HepG2 (cell line): ENCODE data around the gene SLC39A1. TPM values are rescaled to one million over a fixed set of nuclear protein-coding genes. Genes with fewer than 3 reads are reported as not detected.

Source experiments
- GATAD2A ChIP-seq: IDR thresholded peaks from 2 replicates; pipeline ENCODE4 v1.6.1; 2016
- IRF2 ChIP-seq: IDR thresholded peaks from 2 replicates; pipeline ENCODE4 v1.6.1; 2018; ENCODE audit warnings: missing genetic modification reagents, missing compliant biosample characterization
- KMT2B ChIP-seq: IDR thresholded peaks from 2 replicates; pipeline ENCODE4 v1.6.1; 2016; ENCODE audit warnings: missing genetic modification reagents, missing compliant biosample characterization
- MAFK ChIP-seq, 2 experiments: IDR thresholded peaks in 1 of 2; conservative IDR thresholded peaks in 1 of 2; 2 replicates each; pipeline ENCODE4 v1.6.1; 2011; ENCODE audit warnings: improper control_type of control experiment in 2 of 2, low read length in 2 of 2
- MTA1 ChIP-seq: sonication (generic); formaldehyde crosslinking; IDR thresholded peaks from 2 replicates; pipeline ENCODE4 v1.4.0; 2020; ENCODE audit warnings: missing genetic modification reagents, mild to moderate bottlenecking, borderline replicate concordance
- NR2C2 ChIP-seq: sonication (generic); formaldehyde crosslinking; IDR thresholded peaks from 2 replicates; pipeline ENCODE4 v1.4.0; 2020; ENCODE audit warnings: missing genetic modification reagents, mild to moderate bottlenecking, moderate library complexity, borderline replicate concordance
- PHB2 ChIP-seq: fragments of 450-650 bp; IDR thresholded peaks from 2 replicates; pipeline ENCODE4 v1.6.1; 2018; ENCODE audit not compliant: partially characterized antibody
- POLR2A ChIP-seq, 2 experiments: IDR thresholded peaks; 2 replicates each; pipeline ENCODE4 v1.6.1; 2011; ENCODE audit warnings: low read depth in 2 of 2, low read length in 2 of 2, mild to moderate bottlenecking in 1 of 2, moderate library complexity in 1 of 2; ENCODE audit not compliant: insufficient read depth in 1 of 2
- PRDM15 ChIP-seq: sonication (generic); formaldehyde crosslinking; IDR thresholded peaks from 2 replicates; pipeline ENCODE4 v1.4.0; 2020; ENCODE audit warnings: missing genetic modification reagents
- U2AF1 ChIP-seq: fragments of 200-400 bp; formaldehyde crosslinking; optimal IDR thresholded peaks from 2 replicates; pipeline ENCODE3; 2017; ENCODE audit warnings: mild to moderate bottlenecking, low read depth, low read length
- ZNF33A ChIP-seq: sonication (generic); formaldehyde crosslinking; IDR thresholded peaks from 2 replicates; pipeline ENCODE4 v1.5.1; 2020; ENCODE audit warnings: missing genetic modification reagents, mild to moderate bottlenecking, moderate library complexity, borderline replicate concordance
- ZNF362 ChIP-seq: sonication (generic); formaldehyde crosslinking; IDR thresholded peaks from 2 replicates; pipeline ENCODE4 v1.4.0; 2020; ENCODE audit warnings: missing genetic modification reagents, mild to moderate bottlenecking, borderline replicate concordance
- ZNF496 ChIP-seq: sonication (generic); formaldehyde crosslinking; IDR thresholded peaks from 2 replicates; pipeline ENCODE4 v1.8.1; 2023; ENCODE audit warnings: mild to moderate bottlenecking, moderate library complexity, missing genetic modification reagents; ENCODE audit not compliant: insufficient replicate concordance
- ZNF644 ChIP-seq: IDR thresholded peaks from 2 replicates; pipeline ENCODE4 v1.6.1; 2016; ENCODE audit warnings: low read depth
- polyA plus RNA-seq, 8 experiments: library from polyadenylated mRNA; depleted of rRNA in 3 of 8; stranded (reverse) in 7 of 8; unstranded in 1 of 8; fragments of >200 nt; fragmentation: Illumina TruSeq in 4 of 8; extraction: Trizol in 4 of 8; gene quantifications; 2 replicates each; pipeline versions ENCODE4 v1.2.1 to v1.2.3, GENCODE V29; 2011 to 2016; ENCODE audit warnings: low read depth in 4 of 8, missing spikeins in 1 of 8, mixed read lengths in 1 of 8; ENCODE audit not compliant: insufficient read depth in 1 of 8
- total RNA-seq, 5 experiments: library from RNA; depleted of rRNA; stranded (reverse); fragments of >200 nt; fragmentation: Illumina TruSeq; extraction: Trizol; gene quantifications; 2 replicates each; pipeline ENCODE4 v1.2.3, GENCODE V29; 2016; ENCODE audit warnings: low read depth in 1 of 5
- TF ChIP-seq, protein P1 (sequence below): sonication (generic); formaldehyde crosslinking; IDR thresholded peaks from 2 replicates; pipeline ENCODE4 v1.4.0; 2020; ENCODE audit warnings: low read depth, missing genetic modification reagents
- TF ChIP-seq, protein P2 (sequence below): sonication (generic); formaldehyde crosslinking; conservative IDR thresholded peaks from 2 replicates; pipeline ENCODE4 v1.8.1; 2023; ENCODE audit warnings: missing genetic modification reagents
- TF ChIP-seq, protein P3 (sequence below): sonication (generic); formaldehyde crosslinking; IDR thresholded peaks from 2 replicates; pipeline ENCODE4 v1.8.1; 2023; ENCODE audit warnings: mild to moderate bottlenecking, moderate library complexity, missing genetic modification reagents

SLC39A1 gene
- total and polyA plus RNA-seq, 2 of the 13 experiments (the other 11 are each of a cell fraction or from before 2014, with no cell fraction given): 71.2 to 78.4 TPM

- 0 out of 2 replicates have a peak, but pooled peaks have one; percentile 52 for TF ChIP-seq KMT2B (CRISPR knock-in tag)
- no peak for TF ChIP-seq ZNF496
- TF ChIP-seq, protein P1, sequence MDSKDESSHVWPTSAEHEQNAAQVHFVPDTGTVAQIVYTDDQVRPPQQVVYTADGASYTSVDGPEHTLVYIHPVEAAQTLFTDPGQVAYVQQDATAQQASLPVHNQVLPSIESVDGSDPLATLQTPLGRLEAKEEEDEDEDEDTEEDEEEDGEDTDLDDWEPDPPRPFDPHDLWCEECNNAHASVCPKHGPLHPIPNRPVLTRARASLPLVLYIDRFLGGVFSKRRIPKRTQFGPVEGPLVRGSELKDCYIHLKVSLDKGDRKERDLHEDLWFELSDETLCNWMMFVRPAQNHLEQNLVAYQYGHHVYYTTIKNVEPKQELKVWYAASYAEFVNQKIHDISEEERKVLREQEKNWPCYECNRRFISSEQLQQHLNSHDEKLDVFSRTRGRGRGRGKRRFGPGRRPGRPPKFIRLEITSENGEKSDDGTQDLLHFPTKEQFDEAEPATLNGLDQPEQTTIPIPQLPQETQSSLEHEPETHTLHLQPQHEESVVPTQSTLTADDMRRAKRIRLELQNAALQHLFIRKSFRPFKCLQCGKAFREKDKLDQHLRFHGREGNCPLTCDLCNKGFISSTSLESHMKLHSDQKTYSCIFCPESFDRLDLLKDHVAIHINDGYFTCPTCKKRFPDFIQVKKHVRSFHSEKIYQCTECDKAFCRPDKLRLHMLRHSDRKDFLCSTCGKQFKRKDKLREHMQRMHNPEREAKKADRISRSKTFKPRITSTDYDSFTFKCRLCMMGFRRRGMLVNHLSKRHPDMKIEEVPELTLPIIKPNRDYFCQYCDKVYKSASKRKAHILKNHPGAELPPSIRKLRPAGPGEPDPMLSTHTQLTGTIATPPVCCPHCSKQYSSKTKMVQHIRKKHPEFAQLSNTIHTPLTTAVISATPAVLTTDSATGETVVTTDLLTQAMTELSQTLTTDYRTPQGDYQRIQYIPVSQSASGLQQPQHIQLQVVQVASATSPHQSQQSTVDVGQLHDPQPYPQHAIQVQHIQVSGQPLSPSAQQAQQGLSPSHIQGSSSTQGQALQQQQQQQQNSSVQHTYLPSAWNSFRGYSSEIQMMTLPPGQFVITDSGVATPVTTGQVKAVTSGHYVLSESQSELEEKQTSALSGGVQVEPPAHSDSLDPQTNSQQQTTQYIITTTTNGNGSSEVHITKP: 0 out of 2 replicates have a peak, but pooled peaks have one; percentile 29
- 0 out of 2 replicates have a peak, but pooled peaks have one; percentile 27 for TF ChIP-seq MTA1 (CRISPR knock-in tag)
- peak; percentile 98 for TF ChIP-seq ZNF644 (CRISPR knock-in tag)
- TF ChIP-seq, protein P2, sequence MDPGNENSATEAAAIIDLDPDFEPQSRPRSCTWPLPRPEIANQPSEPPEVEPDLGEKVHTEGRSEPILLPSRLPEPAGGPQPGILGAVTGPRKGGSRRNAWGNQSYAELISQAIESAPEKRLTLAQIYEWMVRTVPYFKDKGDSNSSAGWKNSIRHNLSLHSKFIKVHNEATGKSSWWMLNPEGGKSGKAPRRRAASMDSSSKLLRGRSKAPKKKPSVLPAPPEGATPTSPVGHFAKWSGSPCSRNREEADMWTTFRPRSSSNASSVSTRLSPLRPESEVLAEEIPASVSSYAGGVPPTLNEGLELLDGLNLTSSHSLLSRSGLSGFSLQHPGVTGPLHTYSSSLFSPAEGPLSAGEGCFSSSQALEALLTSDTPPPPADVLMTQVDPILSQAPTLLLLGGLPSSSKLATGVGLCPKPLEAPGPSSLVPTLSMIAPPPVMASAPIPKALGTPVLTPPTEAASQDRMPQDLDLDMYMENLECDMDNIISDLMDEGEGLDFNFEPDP (CRISPR knock-in tag): no peak
- TF ChIP-seq ZNF362 (CRISPR knock-in tag): no peak
- TF ChIP-seq ZNF33A (CRISPR knock-in tag): no peak
- TF ChIP-seq U2AF1: no peak
- peak; percentile 82 for TF ChIP-seq GATAD2A (CRISPR knock-in tag)
- TF ChIP-seq, protein P3, sequence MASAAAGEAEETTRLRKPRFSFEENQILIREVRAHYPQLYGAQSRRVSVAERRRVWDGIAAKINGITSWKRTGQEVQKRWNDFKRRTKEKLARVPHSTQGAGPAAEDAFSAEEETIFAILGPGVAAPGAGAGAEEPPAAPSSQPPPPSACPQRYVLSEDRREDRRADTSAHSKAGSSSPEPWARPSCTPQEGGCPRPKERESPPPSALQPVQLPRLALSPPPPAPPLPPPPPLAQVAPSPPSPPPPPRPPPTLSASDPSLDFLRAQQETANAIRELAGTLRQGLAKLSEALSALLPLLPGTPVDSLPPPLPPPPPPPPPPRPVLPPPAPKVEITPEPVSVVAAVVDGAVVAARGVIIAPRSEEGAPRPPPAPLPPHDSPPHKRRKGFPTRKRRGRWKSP: no peak
- TF ChIP-seq MAFK (conservative IDR thresholded peaks at IDR 0.05 in 1 of 2, IDR thresholded peaks at IDR 0.05 in 1 of 2; ENCODE audit: low read length in 2 of 2): no peak
- no peak for TF ChIP-seq PRDM15 (CRISPR knock-in tag)
- peak in 1 of 2 experiments; percentile 44; a peak in 1 of 4 replicates for TF ChIP-seq POLR2A (IDR thresholded peaks at IDR 0.05; ENCODE audit: insufficient read depth in 1 of 2, low read depth in 2 of 2, low read length in 2 of 2)
- 0 out of 2 replicates have a peak, but pooled peaks have one; percentile 36 for TF ChIP-seq IRF2
- no peak for TF ChIP-seq NR2C2 (CRISPR knock-in tag)
- TF ChIP-seq PHB2: no peak
These were observed 9.4 kb downstream of the SLC39A1 start (continued) for GRCh38 chr1:153953859-153954365.
